Hepatocyte (in vitro differentiated cells): Measurements from ENCODE around the gene ADIG. TPM values are rescaled to one million over a fixed set of nuclear protein-coding genes. Genes with fewer than 3 reads are reported as not detected.

ENCODE experiments used
- DNase-seq: peaks from one replicate; pipeline ENCODE4 v3.0.0-alpha.2; 2016; ENCODE audit warnings: low spot score
- H2AFZ ChIP-seq: fragments of 200-600 bp; sonication (generic); 2 replicates; pipeline ENCODE4 v1.6.0; 2016; ENCODE audit warnings: antibody characterized with exemption, mild to moderate bottlenecking
- H3K27ac ChIP-seq: fragments of 200-600 bp; sonication (generic); 2 replicates; pipeline ENCODE4 v1.5.1; 2016; ENCODE audit warnings: mild to moderate bottlenecking
- H3K27me3 ChIP-seq: fragments of 200-600 bp; sonication (generic); 2 replicates; pipeline ENCODE4 v1.6.1; 2016
- H3K36me3 ChIP-seq: fragments of 200-600 bp; sonication (generic); replicated peaks from 2 replicates; pipeline ENCODE4 v1.5.1; 2016; ENCODE audit warnings: low read depth; ENCODE audit not compliant: insufficient read depth
- H3K4me1 ChIP-seq: fragments of 200-600 bp; sonication (generic); 2 replicates; pipeline ENCODE4 v1.5.1; 2016; ENCODE audit warnings: mild to moderate bottlenecking, moderate library complexity; ENCODE audit not compliant: insufficient read depth
- H3K4me2 ChIP-seq: fragments of 200-600 bp; sonication (generic); 2 replicates; pipeline ENCODE4 v1.6.0; 2016
- H3K4me3 ChIP-seq: fragments of 200-600 bp; sonication (generic); 2 replicates; pipeline ENCODE4 v1.5.1; 2016; ENCODE audit warnings: mild to moderate bottlenecking
- H3K79me2 ChIP-seq: fragments of 200-600 bp; sonication (generic); 2 replicates; pipeline ENCODE4 v1.6.0; 2017; ENCODE audit warnings: mild to moderate bottlenecking
- H3K9me2 ChIP-seq: fragments of 200-600 bp; sonication (generic); replicated peaks from 2 replicates; pipeline ENCODE4 v1.6.0; 2017; ENCODE audit warnings: mild to moderate bottlenecking; ENCODE audit not compliant: insufficient read depth
- H3K9me3 ChIP-seq: fragments of 200-600 bp; sonication (generic); 2 replicates; pipeline ENCODE4 v1.5.1; 2016; ENCODE audit warnings: low read depth, mild to moderate bottlenecking
- H4K20me1 ChIP-seq: fragments of 200-600 bp; sonication (generic); 2 replicates; pipeline ENCODE4 v1.6.0; 2016; ENCODE audit warnings: mild to moderate bottlenecking; ENCODE audit not compliant: insufficient read depth, poor library complexity, severe bottlenecking
- EZH2 ChIP-seq: fragments of 200-600 bp; sonication (generic); IDR thresholded peaks from 2 replicates; pipeline ENCODE4 v1.6.1; 2016; ENCODE audit warnings: antibody characterized with exemption, mild to moderate bottlenecking, borderline replicate concordance
- EZH2phosphoT487 ChIP-seq: fragments of 200-600 bp; sonication (generic); IDR thresholded peaks from one replicate; pipeline ENCODE4 v1.6.1; 2018; ENCODE audit warnings: antibody characterized with exemption, mild to moderate bottlenecking, low read depth, moderate library complexity; ENCODE audit not compliant: unreplicated experiment, severe bottlenecking
- WGBS: methylation state at CpG from one replicate; pipeline ENCODE4 v1.1.6; 2016; ENCODE audit warnings: low lambda C conversion rate; ENCODE audit errors: missing lambda C conversion rate; 5-methylcytosine and 5-hydroxymethylcytosine counted together
- polyA plus RNA-seq: library from polyadenylated mRNA; unstranded; fragments of >200 nt; fragmentation: Nextera tagmentation; extraction: Ambion mirVana; gene quantifications from 2 replicates; pipeline ENCODE4 v1.2.1, GENCODE V29; 2016
- total RNA-seq: library from RNA; depleted of rRNA; stranded (reverse); fragments of >200 nt; gene quantifications from 2 replicates; pipeline ENCODE4 v1.2.3, GENCODE V29; 2014
- TF ChIP-seq, protein P1 (sequence below): fragments of 200-600 bp; sonication (generic); IDR thresholded peaks from 2 replicates; pipeline ENCODE4 v1.5.1; 2016; ENCODE audit warnings: antibody characterized with exemption, mild to moderate bottlenecking; ENCODE audit not compliant: poor library complexity

The ADIG gene
- total and polyA plus RNA-seq, 2 experiments from 2014 or later = not detected

DNA sequence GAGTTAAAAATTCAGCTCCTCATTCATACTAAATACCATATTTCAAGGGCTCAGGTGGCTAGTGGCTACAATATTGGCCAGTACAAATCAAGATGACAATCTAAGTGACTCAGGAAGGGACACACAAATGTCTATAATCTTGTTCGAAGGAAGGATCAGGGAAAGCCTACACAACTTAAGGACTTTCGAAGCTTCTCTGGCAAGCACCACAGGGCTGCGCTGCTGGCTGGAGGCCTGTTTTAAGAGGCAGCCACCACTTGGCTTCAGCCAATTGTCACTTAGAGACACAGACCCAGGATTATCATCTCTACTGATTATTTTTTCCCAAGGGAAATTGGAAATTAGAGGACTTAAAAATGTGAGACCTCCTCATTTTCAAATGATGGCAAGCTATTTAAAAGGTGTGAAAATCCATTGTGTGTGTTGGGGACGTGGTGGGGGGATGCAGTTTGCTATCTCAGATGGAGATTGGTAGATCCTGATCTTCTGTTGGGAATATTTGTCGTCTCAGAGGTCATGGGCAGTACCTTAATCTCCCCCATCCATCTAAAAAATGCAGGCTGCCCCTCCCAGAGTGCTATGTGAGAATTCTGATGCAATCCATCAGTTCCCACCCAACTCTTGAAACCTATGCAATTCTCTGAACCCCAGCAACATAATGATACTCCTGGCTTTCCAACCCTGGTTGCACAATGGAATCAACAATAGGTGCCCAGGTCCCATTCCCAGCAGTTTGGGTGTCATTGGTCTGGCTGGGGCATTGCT is 31.9 kb downstream of the ADIG start:
- 56% methylated on average over 5 of the region's 5 CpGs for WGBS
- no peak overlapping the region for H3K4me2 ChIP-seq

DNA sequence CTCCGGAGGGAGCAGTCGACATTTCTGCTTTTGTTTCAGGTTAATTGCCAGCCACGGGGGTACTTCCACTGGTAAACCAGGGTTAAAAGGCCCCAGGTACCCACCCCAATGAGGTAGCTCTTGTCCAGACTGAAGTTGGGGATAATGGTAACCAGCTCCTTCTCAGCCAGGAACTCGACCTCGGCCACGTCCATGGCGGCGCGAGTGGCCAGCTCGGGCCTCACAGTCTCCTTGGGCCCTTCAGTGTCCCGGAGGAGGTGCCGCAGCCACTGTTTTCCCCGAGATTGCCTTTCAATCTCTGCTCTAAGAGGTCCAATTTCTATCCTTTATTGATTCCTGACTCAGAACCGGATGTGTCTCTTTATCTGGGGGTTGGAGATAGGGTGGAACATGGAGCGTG is 34.3 kb downstream of the ADIG start:
- Histone ChIP-seq H3K9me3 (no peaks in the 10 kb centered on the region), H3K4me1 (no peaks in the 10 kb centered on the region), H3K36me3 (no peaks in the 10 kb centered on the region), H3K4me2 (no peak overlapping the region), H3K79me2 (no peaks in the 10 kb centered on the region), H3K9me2 (no peaks in the 10 kb centered on the region), H3K27me3 (no peaks in the 10 kb centered on the region), H2AFZ (no peak overlapping the region), H4K20me1 (no peaks in the 10 kb centered on the region), H3K4me3 (no peak overlapping the region), H3K27ac (no peak overlapping the region)
- DNase-seq = no peak
- WGBS = 92% methylated on average over 15 of the region's 15 CpGs
- no peak for TF ChIP-seq EZH2phosphoT487
- TF ChIP-seq EZH2 = no peak
- TF ChIP-seq, protein P1, sequence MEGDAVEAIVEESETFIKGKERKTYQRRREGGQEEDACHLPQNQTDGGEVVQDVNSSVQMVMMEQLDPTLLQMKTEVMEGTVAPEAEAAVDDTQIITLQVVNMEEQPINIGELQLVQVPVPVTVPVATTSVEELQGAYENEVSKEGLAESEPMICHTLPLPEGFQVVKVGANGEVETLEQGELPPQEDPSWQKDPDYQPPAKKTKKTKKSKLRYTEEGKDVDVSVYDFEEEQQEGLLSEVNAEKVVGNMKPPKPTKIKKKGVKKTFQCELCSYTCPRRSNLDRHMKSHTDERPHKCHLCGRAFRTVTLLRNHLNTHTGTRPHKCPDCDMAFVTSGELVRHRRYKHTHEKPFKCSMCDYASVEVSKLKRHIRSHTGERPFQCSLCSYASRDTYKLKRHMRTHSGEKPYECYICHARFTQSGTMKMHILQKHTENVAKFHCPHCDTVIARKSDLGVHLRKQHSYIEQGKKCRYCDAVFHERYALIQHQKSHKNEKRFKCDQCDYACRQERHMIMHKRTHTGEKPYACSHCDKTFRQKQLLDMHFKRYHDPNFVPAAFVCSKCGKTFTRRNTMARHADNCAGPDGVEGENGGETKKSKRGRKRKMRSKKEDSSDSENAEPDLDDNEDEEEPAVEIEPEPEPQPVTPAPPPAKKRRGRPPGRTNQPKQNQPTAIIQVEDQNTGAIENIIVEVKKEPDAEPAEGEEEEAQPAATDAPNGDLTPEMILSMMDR = no peak

More for the DNA sequence above, 31.9 kb downstream of the ADIG start:
- Histone ChIP-seq H3K9me2 (no peaks in the 10 kb centered on the region), H4K20me1 (no peaks in the 10 kb centered on the region), H2AFZ (no peak overlapping the region), H3K4me1 (no peaks in the 10 kb centered on the region), H3K36me3 (no peaks in the 10 kb centered on the region), H3K4me3 (no peak overlapping the region), H3K79me2 (no peaks in the 10 kb centered on the region), H3K27ac (no peak overlapping the region), H3K9me3 (no peaks in the 10 kb centered on the region), H3K27me3 (no peaks in the 10 kb centered on the region)
- no peak for DNase-seq
- TF ChIP-seq EZH2phosphoT487 (no peak), EZH2 (no peak)
- TF ChIP-seq, protein P1 = no peak

DNA sequence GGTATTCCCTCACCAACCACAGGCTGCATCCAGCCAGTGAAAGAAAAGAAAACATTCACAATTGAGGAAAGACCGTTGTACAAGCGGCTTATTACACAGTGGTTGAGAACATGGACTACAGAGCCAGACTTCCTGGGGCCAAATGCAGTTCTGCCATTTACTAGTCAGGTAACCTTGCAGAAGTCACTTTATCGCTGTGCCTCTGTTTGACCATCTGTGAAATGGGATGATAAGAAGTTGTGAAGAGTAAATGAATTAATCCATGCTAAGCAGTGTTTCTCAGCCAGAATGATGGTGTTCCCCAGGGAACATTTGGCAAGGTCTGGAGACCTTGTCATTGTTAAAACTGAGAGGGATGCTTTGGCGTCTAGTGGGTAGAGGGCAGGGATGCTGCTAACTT is 35.5 kb downstream of the ADIG start:
- DNase-seq = no peak
- H3K27ac ChIP-seq = no peak overlapping the region
- H3K4me2 ChIP-seq = no peak overlapping the region
- no peak overlapping the region for H2AFZ ChIP-seq
- no peaks in the 10 kb centered on the region for H3K4me1 ChIP-seq
- no peaks in the 10 kb centered on the region for H3K79me2 ChIP-seq
- H3K36me3 ChIP-seq = no peaks in the 10 kb centered on the region
- no peaks in the 10 kb centered on the region for H4K20me1 ChIP-seq
- H3K9me3 ChIP-seq = no peaks in the 10 kb centered on the region
- TF ChIP-seq EZH2phosphoT487 (no peak), EZH2 (no peak)
- TF ChIP-seq, protein P1 = no peak
- 93% methylated on average over 4 of the region's 4 CpGs for WGBS
- H3K27me3 ChIP-seq = no peaks in the 10 kb centered on the region
- no peak overlapping the region for H3K4me3 ChIP-seq
- no peaks in the 10 kb centered on the region for H3K9me2 ChIP-seq
